GM15510 (cell line): ENCODE measurements around the gene TXNRD2.

Source experiments
- POLR2A ChIP-seq: IDR thresholded peaks from 3 replicates; pipeline ENCODE4 v1.6.1; 2011; ENCODE audit warnings: borderline replicate concordance; ENCODE audit not compliant: insufficient read length; ENCODE audit errors: extremely low read depth

Gene TXNRD2

DNA sequence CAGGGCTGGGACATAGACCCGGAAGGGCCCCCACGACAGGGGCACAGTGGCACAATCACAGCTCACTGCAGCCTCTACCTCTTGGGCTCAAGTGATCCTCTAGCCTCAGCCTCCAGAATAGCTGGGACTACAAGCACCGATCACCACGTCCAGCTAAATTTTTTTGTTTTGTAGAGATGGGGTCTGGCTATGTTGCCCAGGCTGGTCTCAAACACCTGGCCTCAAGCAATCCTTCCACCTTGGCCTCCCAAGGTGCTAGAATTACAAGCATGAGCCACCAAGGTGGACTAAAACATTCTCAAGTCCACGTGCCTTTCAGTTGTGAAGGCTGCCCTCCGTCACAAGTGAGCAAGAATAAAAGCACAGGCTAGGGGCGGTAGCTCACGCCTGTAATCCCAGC is 10.1 kb downstream of the TXNRD2 start:
- no peak for TF ChIP-seq POLR2A

GRCh38 chr22:19930551-19931486 is 10.8 kb downstream of the TXNRD2 start:
- TF ChIP-seq POLR2A, result no peak

DNA sequence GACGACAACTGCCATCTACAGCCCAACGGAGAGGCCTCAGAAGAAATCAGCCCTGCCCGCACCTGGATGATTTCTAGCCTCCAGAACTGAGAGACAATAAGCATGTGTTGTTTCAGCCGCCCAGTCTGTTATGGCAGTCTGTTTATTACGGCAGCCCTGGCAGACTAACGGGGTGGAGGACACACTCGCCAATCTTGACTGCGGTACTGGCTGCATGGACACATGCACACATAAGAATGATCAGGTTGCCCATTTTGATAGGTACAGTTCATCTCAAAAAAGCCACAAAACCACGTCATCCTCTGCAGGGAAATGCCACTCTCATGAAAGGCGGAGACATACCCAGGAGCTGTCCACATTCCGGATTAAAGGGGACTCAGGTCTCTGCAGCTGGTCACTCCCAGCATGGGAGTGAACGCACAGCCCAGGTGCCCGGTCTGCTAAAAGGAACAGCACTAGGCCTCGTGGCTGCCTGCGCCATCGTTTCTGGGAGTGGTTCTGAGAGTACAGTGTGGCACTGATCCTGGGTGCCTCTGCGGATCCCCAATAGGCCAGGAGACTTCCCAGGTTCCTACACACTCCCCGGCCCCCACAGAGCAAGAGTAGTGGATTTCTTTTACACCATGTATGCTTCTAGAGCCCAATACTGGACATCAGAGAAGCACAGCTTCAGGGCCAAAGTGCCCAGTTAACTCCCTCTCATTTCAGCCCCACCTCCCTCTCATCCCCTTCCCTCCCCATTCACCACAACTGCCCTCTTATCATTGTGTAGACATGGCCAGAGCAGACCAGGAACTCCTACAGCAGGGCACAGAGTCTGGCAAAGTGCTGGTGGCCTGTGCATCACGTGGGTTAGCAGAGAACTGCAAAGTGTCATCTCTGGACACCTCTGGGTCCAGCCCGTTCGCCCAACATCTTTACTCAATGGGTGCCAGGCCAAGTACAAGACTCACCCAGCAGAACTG is 11.8 kb downstream of the TXNRD2 start:
- TF ChIP-seq POLR2A, result no peak

- TF ChIP-seq POLR2A, result no peak
These were observed 13.4 kb downstream of the TXNRD2 start for GRCh38 chr22:19928207-19928606.

DNA sequence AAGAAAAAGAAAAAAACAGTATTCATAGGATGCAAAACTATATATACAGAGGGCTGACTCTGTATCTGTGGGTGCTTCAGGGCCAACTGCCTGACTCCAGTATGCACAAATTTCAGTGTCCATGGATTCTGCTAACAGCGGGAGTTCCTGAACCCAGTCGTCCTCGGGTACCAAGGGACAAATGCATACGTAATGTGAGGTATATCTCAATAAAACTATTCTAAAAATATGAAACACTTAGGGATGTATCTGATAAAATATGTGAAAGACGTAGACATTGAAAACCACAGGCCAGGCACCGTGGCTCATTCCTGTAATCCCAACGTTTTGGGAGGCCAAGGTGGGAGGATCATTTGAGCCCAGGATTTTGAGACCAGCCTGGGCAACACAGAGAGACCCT is 13.9 kb downstream of the TXNRD2 start:
- TF ChIP-seq POLR2A, result no peak

- no peak for TF ChIP-seq POLR2A
These were observed 17.6 kb downstream of the TXNRD2 start for GRCh38 chr22:19923914-19924513.

- no peak for TF ChIP-seq POLR2A
These were observed 20.0 kb downstream of the TXNRD2 start for GRCh38 chr22:19921544-19922081.

- TF ChIP-seq POLR2A, result no peak
These were observed 21.8 kb downstream of the TXNRD2 start for GRCh38 chr22:19919701-19920363.

- TF ChIP-seq POLR2A, result no peak
These were observed 23.1 kb downstream of the TXNRD2 start for GRCh38 chr22:19918332-19919106.

- no peak for TF ChIP-seq POLR2A
These were observed 24.1 kb downstream of the TXNRD2 start for GRCh38 chr22:19917389-19918138.

- no peak for TF ChIP-seq POLR2A
These were observed 24.7 kb downstream of the TXNRD2 start for GRCh38 chr22:19916941-19917340.

DNA sequence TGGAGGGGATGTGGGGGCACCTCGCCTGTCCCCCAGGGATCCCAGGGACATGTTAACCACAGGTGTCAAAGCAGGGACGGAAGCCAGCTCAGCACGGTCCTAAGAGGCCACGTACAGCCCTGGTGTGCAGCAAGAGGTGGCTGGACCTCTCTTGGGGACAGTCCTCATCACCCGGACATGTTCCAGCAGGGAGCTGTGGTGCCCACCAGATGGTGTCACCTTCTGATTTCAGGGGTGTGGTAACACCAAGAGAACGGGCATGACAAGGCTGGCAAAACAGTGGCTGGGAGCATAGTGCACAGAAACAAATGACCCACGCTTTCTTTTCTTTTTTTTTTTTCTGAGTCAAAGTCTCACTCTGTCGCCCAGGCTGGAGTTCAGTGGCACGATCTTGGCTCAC is 25.6 kb downstream of the TXNRD2 start:
- no peak for TF ChIP-seq POLR2A
